Transverse colon (tissue), 3 donors: ENCODE measurements around the gene NT5DC4.

Source experiments
- POLR2A ChIP-seq: fragments of 450-650 bp; IDR thresholded peaks from one replicate; pipeline ENCODE4 v1.6.1; 2016; ENCODE audit warnings: antibody characterized with exemption, mild to moderate bottlenecking, moderate library complexity
- TF ChIP-seq, protein P1 (sequence below), 5 experiments: fragments of 200-600 bp in 3 of 5; fragments of 450-650 bp in 2 of 5; sonication (generic) in 3 of 5; IDR thresholded peaks; 1 replicate in 2 of 5; 2 replicates in 3 of 5; pipeline ENCODE4 v1.5.1; 2016 to 2017; ENCODE audit warnings: antibody characterized with exemption in 5 of 5, inconsistent platforms in 3 of 5, mild to moderate bottlenecking in 2 of 5, moderate library complexity in 1 of 5

DNA sequence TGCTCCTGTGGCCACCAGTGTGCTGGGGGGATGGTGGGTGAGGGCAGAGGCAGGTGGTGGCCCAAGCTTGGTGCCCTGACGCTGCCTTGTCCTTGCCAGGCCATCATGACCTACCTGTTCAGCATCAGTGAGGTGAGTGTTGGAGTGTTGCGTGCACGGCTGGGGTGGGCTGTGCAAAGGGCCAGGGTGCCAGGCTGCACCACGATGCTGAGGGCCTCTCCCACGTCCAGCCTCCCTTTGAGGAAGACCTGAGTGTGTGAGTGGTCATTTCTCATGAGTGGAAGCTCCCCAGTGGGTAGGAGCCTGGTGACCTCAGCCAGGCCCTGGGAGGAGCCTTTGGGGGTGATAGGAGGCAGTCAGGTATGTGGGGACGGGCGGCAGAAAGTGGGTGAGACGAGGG, 3.2 kb downstream of the NT5DC4 start:
- TF ChIP-seq, protein P1, sequence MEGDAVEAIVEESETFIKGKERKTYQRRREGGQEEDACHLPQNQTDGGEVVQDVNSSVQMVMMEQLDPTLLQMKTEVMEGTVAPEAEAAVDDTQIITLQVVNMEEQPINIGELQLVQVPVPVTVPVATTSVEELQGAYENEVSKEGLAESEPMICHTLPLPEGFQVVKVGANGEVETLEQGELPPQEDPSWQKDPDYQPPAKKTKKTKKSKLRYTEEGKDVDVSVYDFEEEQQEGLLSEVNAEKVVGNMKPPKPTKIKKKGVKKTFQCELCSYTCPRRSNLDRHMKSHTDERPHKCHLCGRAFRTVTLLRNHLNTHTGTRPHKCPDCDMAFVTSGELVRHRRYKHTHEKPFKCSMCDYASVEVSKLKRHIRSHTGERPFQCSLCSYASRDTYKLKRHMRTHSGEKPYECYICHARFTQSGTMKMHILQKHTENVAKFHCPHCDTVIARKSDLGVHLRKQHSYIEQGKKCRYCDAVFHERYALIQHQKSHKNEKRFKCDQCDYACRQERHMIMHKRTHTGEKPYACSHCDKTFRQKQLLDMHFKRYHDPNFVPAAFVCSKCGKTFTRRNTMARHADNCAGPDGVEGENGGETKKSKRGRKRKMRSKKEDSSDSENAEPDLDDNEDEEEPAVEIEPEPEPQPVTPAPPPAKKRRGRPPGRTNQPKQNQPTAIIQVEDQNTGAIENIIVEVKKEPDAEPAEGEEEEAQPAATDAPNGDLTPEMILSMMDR (IDR thresholded peaks at IDR 0.05), result no peak
- no peak for TF ChIP-seq POLR2A
